ENCODE data around the gene PXDN. TPM values are rescaled to one million over a fixed set of nuclear protein-coding genes. Genes with fewer than 3 reads are reported as not detected.

Gene PXDN
- total and polyA plus RNA-seq, 2 of the 4 experiments (the other 2 are of a cell fraction), result 153 to 332 TPM

- Histone ChIP-seq H4K8ac (ENCODE audit: low read depth in 2 of 2, low read length in 2 of 2) (no peak overlapping the region), H3K27me3 (ENCODE audit: control insufficient read depth, insufficient read depth, low read length) (no peaks in the 10 kb centered on the region), H3K18ac (ENCODE audit: low read depth, low read length) (no peak overlapping the region), H3K79me1 (ENCODE audit: low read depth in 1 of 2, low read length in 2 of 2) (peaks cover 33 to 63% of the 10 kb centered on the region in 2 experiments), H2AK9ac (replicated peaks; ENCODE audit: low read depth, low read length, poor library complexity) (no peak overlapping the region), H4K5ac (ENCODE audit: low read depth, low read length) (no peak overlapping the region), H2BK5ac (ENCODE audit: low read depth, low read length, poor library complexity, severe bottlenecking) (no peak overlapping the region), H3K23ac (ENCODE audit: low read depth, low read length) (no peak overlapping the region), H3K9me1 (ENCODE audit: insufficient read depth, low read length) (peaks cover 7% of the 10 kb centered on the region; the same call in 1 of the 2 replicates), H3K9ac (ENCODE audit: low read depth, low read length) (no peak overlapping the region), H3K36me3 (ENCODE audit: control insufficient read depth, insufficient read depth, low read length) (peaks cover 51% of the 10 kb centered on the region), H3K14ac (replicated peaks; ENCODE audit: low read depth, low read length) (no peak overlapping the region), H4K91ac (ENCODE audit: insufficient read depth, low read depth, low read length) (no peak overlapping the region), H2BK20ac (ENCODE audit: low read depth, low read length) (no peak overlapping the region), H3K9me3 (ENCODE audit: control insufficient read depth, insufficient read depth, low read length) (no peaks in the 10 kb centered on the region), H3K56ac (ENCODE audit: extremely low read depth, insufficient read depth, low read length) (no peak overlapping the region), H3K4ac (ENCODE audit: low read depth, low read length) (no peak overlapping the region), H2AK5ac (ENCODE audit: low read depth, low read length) (no peak overlapping the region), H3K27ac (ENCODE audit: insufficient read depth, low read length) (no peak overlapping the region), H3K4me2 (ENCODE audit: low read depth, low read length) (no peak overlapping the region), H4K20me1 (ENCODE audit: insufficient read depth, low read length) (peaks cover 27% of the 10 kb centered on the region), H3K4me3 (ENCODE audit: insufficient read depth, low read depth, low read length) (no peak overlapping the region), H2BK120ac (ENCODE audit: low read depth, low read length) (no peak overlapping the region), H2AFZ (replicated peaks; ENCODE audit: low read length, poor library complexity) (no peak overlapping the region), H3K4me1 (ENCODE audit: control insufficient read depth, insufficient read depth, low read length) (peaks cover 9% of the 10 kb centered on the region), H2BK15ac (ENCODE audit: low read depth, low read length) (no peak overlapping the region)
- ChIA-PET CTCF (interaction anchor here (1.1 kb wide), 1 partner anchor 79 kb away, joined by 4 read pairs; no protein-coding TSS in a partner anchor), POLR2A (ENCODE audit: unreplicated experiment) (no interaction called here)
- intact Hi-C loops (cut with micrococcal nuclease), result no loop called here
- dilution Hi-C loops (cut with HindIII; ENCODE audit: low sequenced_read_pairs, unreplicated experiment), result no loop called here
- in situ Hi-C loops (cut with MboI; ENCODE audit: low sequenced_read_pairs), result no loop called here
- ATAC-seq (ENCODE audit: low read depth) (no peak), DNase-seq (no peak)
- TF ChIP-seq RCOR1 (IDR thresholded peaks at IDR 0.05; ENCODE audit: insufficient replicate concordance, low read length), result no peak
- no peak for TF ChIP-seq BHLHE40 (IDR thresholded peaks at IDR 0.05; ENCODE audit: low read depth, low read length)
- TF ChIP-seq FOS (IDR thresholded peaks at IDR 0.05; ENCODE audit: low read depth, low read length), result no peak
- TF ChIP-seq POLR2A (IDR thresholded peaks at IDR 0.05; ENCODE audit: low read depth, low read length), result no peak
- no peak for TF ChIP-seq CHD1 (IDR thresholded peaks at IDR 0.05; ENCODE audit: low read depth, low read length)
- no peak for TF ChIP-seq CTCF (conservative IDR thresholded peaks at IDR 0.05; ENCODE audit: low read depth, low read length)
- TF ChIP-seq RAD21 (IDR thresholded peaks at IDR 0.05; ENCODE audit: low read length), result no peak
- TF ChIP-seq MAZ (IDR thresholded peaks at IDR 0.05; ENCODE audit: borderline replicate concordance, low read depth, low read length), result no peak
- no peak for TF ChIP-seq USF2 (IDR thresholded peaks at IDR 0.05; ENCODE audit: low read depth, low read length)
- no TSS peak for BruUV-seq (replicated peaks)
- WGBS, 2 experiments (ENCODE audit: extremely low coverage in 2 of 2, insufficient read length in 1 of 2), result no CpG with 5 or more reads among the region's 3 CpGs
Observed at GRCh38 chr2:1671916-1672315, 72.4 kb downstream of the PXDN start.
